GM23338 (cell line): ENCODE data around the gene PCDHGA1.

Experiments
- CTCF ChIP-seq, 2 experiments: fragments of 200-600 bp in 1 of 2; sonication (generic) in 1 of 2; conservative IDR thresholded peaks; 2 replicates each; pipeline versions ENCODE4 v1.5.1 to v1.6.1; 2016 to 2017; ENCODE audit warnings: antibody characterized with exemption in 2 of 2, low read depth in 2 of 2, mild to moderate bottlenecking in 2 of 2, moderate library complexity in 1 of 2
- EZH2 ChIP-seq: fragments of 200-600 bp; sonication (generic); IDR thresholded peaks from one replicate; pipeline ENCODE4 v1.8.0; 2017; ENCODE audit warnings: antibody characterized with exemption, mild to moderate bottlenecking, low read depth; ENCODE audit not compliant: unreplicated experiment
- EZH2phosphoT487 ChIP-seq: fragments of 200-600 bp; sonication (generic); IDR thresholded peaks from one replicate; pipeline ENCODE4 v1.8.1; 2018; ENCODE audit warnings: antibody characterized with exemption; ENCODE audit not compliant: unreplicated experiment
- POLR2AphosphoS5 ChIP-seq: IDR thresholded peaks from 2 replicates; pipeline ENCODE4 v1.6.1; 2016; ENCODE audit warnings: antibody characterized with exemption, low read depth
- REST ChIP-seq: IDR thresholded peaks from one replicate; pipeline ENCODE4 v1.6.1; 2018; ENCODE audit warnings: antibody characterized with exemption; ENCODE audit not compliant: unreplicated experiment
- STAT1 ChIP-seq: IDR thresholded peaks from one replicate; pipeline ENCODE4 v1.6.1; 2016; ENCODE audit warnings: antibody characterized with exemption; ENCODE audit not compliant: unreplicated experiment
- ZNF114 ChIP-seq: fragments of 250-450 bp; sonication (Bioruptor Pico); IDR thresholded peaks from 2 replicates; pipeline ENCODE4 v1.5.0; 2020; ENCODE audit warnings: mild to moderate bottlenecking, moderate library complexity
- ZNF462 ChIP-seq: fragments of 250-450 bp; sonication (Bioruptor Pico); IDR thresholded peaks from 2 replicates; pipeline ENCODE4 v1.5.0; 2020; ENCODE audit warnings: mild to moderate bottlenecking, moderate library complexity

- no peak for TF ChIP-seq CTCF (conservative IDR thresholded peaks at IDR 0.05; ENCODE audit: low read depth in 2 of 2)
- TF ChIP-seq EZH2phosphoT487: no peak
- TF ChIP-seq POLR2AphosphoS5: no peak
- no peak for TF ChIP-seq EZH2
- no peak for TF ChIP-seq REST
- no peak for TF ChIP-seq ZNF114 (CRISPR knock-in tag)
- no peak for TF ChIP-seq STAT1
- TF ChIP-seq ZNF462 (CRISPR knock-in tag): no peak
Measured at GRCh38 chr5:141479776-141480175, 149.5 kb downstream of the PCDHGA1 start.
